HFF-Myc (cell line): ENCODE results near the gene PKMYT1.

ENCODE experiments used
- DNase-seq: peaks from one replicate; pipeline ENCODE4 v3.0.0-alpha.2; 2011; ENCODE audit warnings: low read depth; ENCODE audit errors: extremely low read depth
- H3K4me3 ChIP-seq: replicated peaks from 2 replicates; pipeline ENCODE4 v1.5.1; 2011; ENCODE audit warnings: low read depth, mild to moderate bottlenecking, control low read depth, low read length
- CTCF ChIP-seq: IDR thresholded peaks from 2 replicates; pipeline ENCODE4 v1.5.1; 2012; ENCODE audit warnings: mild to moderate bottlenecking, low read depth, low read length, control low read depth; ENCODE audit errors: missing control alignments

Gene PKMYT1

GRCh38 chr16:2966043-2966807, 14.0 kb downstream of the PKMYT1 start:
- no peak for TF ChIP-seq CTCF
- no peak overlapping the region for H3K4me3 ChIP-seq
- no peak for DNase-seq

- no peak for TF ChIP-seq CTCF
- no peak for DNase-seq
- peak overlapping the region; percentile 36 for H3K4me3 ChIP-seq
Observed at GRCh38 chr16:2964475-2965336, 15.5 kb downstream of the PKMYT1 start.

- no peak for TF ChIP-seq CTCF
- DNase-seq = no peak
- H3K4me3 ChIP-seq = peak within 1 kb of the TSS; percentile 36
Observed at GRCh38 chr16:2963723-2964474, 16.3 kb downstream of the PKMYT1 start, which contains the start of gene KREMEN2. Gene KREMEN2 (plus strand): TSS chr16:2964275. CDS start chr16:2964521, 246 bp downstream.

GRCh38 chr16:2963074-2963722, 17.0 kb downstream of the PKMYT1 start:
- no peak for DNase-seq
- H3K4me3 ChIP-seq = peak overlapping the region; percentile 36
- TF ChIP-seq CTCF = no peak

- DNase-seq = no peak
- no peak for TF ChIP-seq CTCF
- no peak overlapping the region for H3K4me3 ChIP-seq
Observed at GRCh38 chr16:2962334-2963073, 17.7 kb downstream of the PKMYT1 start.
